K562 (cell line): ENCODE measurements around the gene ZFAND3. TPM values are rescaled to one million over a fixed set of nuclear protein-coding genes. Genes with fewer than 3 reads are reported as not detected.

ENCODE experiments used
- ATAC-seq: fragments of 200-7000 bp; cut with Tn5 transposase; 3 replicates; pipeline ENCODE4 v1.9.1; 2020; ENCODE audit warnings: moderate library complexity
- BruUV-seq: library from RNA; stranded (reverse); fragments of 400-500 nt; replicated peaks from 2 replicates; lab custom pipeline; 2021; lab: Mats Ljungman, UMichigan
- CTCF ChIA-PET: fragments of 300-600 bp; formaldehyde crosslinking; extraction: SDS; loops from one replicate; lab custom pipeline; 2021; ENCODE audit warnings: low intra/inter-chr PET ratio; lab: Yijun Ruan, JAX
- POLR2A ChIA-PET: fragments of 300-600, 350-650 bp; sonication (Branson Sonifier 250); formaldehyde crosslinking; extraction: SDS; loops from one replicate; lab custom pipeline; 2021; ENCODE audit warnings: antibody characterized with exemption, inconsistent platforms; lab: Yijun Ruan, JAX
- DNase-seq, 4 experiments: peaks; one replicate each; pipeline versions ENCODE4 v3.0.0 to v3.0.0-alpha.2; 2011 to 2018; ENCODE audit warnings: low spot score in 3 of 4, mixed read lengths in 3 of 4; ENCODE audit errors: extremely low read depth in 1 of 4
- FAIRE-seq: peaks from 2 replicates; lab custom pipeline; 2011; peaks lifted over from hg19 to GRCh38; lab: Jason Lieb, UNC
- H2AFZ ChIP-seq: 2 replicates; pipeline ENCODE4 v1.6.0; 2011; ENCODE audit warnings: low read depth, low read length, control low read depth, inconsistent platforms
- H3K27ac ChIP-seq: fragments of 200-600 bp; 3 replicates; pipeline ENCODE4 v1.8.0; 2011; ENCODE audit warnings: low read depth, mild to moderate bottlenecking, control low read depth, inconsistent platforms, low read length, moderate library complexity, mixed read lengths; ENCODE audit errors: extremely low read depth
- H3K27me3 ChIP-seq, 2 experiments: fragments of 300-600 bp in 1 of 2; 2 replicates in 1 of 2; 3 replicates in 1 of 2; pipeline versions ENCODE4 v1.6.0 to v1.8.0; 2011; ENCODE audit warnings: inconsistent platforms in 2 of 2, low read length in 2 of 2, mild to moderate bottlenecking in 1 of 2, mixed read lengths in 1 of 2, moderate library complexity in 1 of 2; ENCODE audit not compliant: control insufficient read depth in 2 of 2, insufficient read depth in 2 of 2
- H3K36me3 ChIP-seq: fragments of 300-600 bp; 3 replicates; pipeline ENCODE4 v1.8.0; 2011; ENCODE audit warnings: mild to moderate bottlenecking, low read length, inconsistent platforms; ENCODE audit not compliant: control insufficient read depth, insufficient read depth
- H3K4me1 ChIP-seq, 2 experiments: fragments of 200-600 bp in 1 of 2; replicated peaks in 1 of 2; 2 replicates in 1 of 2; 3 replicates in 1 of 2; pipeline versions ENCODE4 v1.5.1 to v1.8.0; 2011; ENCODE audit warnings: inconsistent platforms in 2 of 2, low read length in 2 of 2, mild to moderate bottlenecking in 1 of 2, mixed read lengths in 1 of 2, moderate library complexity in 1 of 2; ENCODE audit not compliant: control insufficient read depth in 2 of 2, insufficient read depth in 2 of 2
- H3K4me2 ChIP-seq: 2 replicates; pipeline ENCODE4 v1.6.1; 2011; ENCODE audit warnings: low read length, control low read depth, inconsistent platforms, mixed read lengths; ENCODE audit not compliant: insufficient read depth
- H3K4me3 ChIP-seq: fragments of 200-600 bp; sonication (generic), shearing (Covaris generic); 2 replicates; pipeline ENCODE4 v1.5.1; 2016; ENCODE audit warnings: control low read depth, inconsistent platforms
- H3K79me2 ChIP-seq: fragments of 200-600 bp; 3 replicates; pipeline ENCODE4 v1.8.0; 2011; ENCODE audit warnings: low read length, inconsistent platforms; ENCODE audit not compliant: control insufficient read depth, insufficient read depth
- H3K9ac ChIP-seq, 2 experiments: 2 replicates each; pipeline versions ENCODE4 v1.6.0 to v1.6.1; 2011; ENCODE audit warnings: low read depth in 2 of 2, low read length in 2 of 2, control low read depth in 1 of 2, inconsistent platforms in 1 of 2, mild to moderate bottlenecking in 1 of 2, mixed read lengths in 1 of 2; ENCODE audit not compliant: insufficient read depth in 1 of 2
- H3K9me1 ChIP-seq: one replicate; pipeline ENCODE4 v1.6.0; 2011; ENCODE audit warnings: inconsistent platforms, mild to moderate bottlenecking, low read length, moderate library complexity; ENCODE audit not compliant: control insufficient read depth, insufficient read depth
- H3K9me3 ChIP-seq: replicated peaks from 2 replicates; pipeline ENCODE4 v1.5.1; 2011; ENCODE audit warnings: low read depth, low read length, inconsistent platforms; ENCODE audit not compliant: control insufficient read depth, insufficient read depth
- H4K20me1 ChIP-seq: replicated peaks from 2 replicates; pipeline ENCODE4 v1.6.1; 2011; ENCODE audit warnings: low read length, inconsistent platforms, mixed read lengths; ENCODE audit not compliant: control insufficient read depth, insufficient read depth
- POLR2G ChIP-seq: fragments of 200-400 bp; formaldehyde crosslinking; IDR thresholded peaks from 2 replicates; pipeline ENCODE4 v1.6.1; 2017; ENCODE audit warnings: low read depth, mild to moderate bottlenecking, antibody characterized with exemption, low read length, moderate library complexity
- TFAP4 ChIP-seq: sonication (generic); formaldehyde crosslinking; IDR thresholded peaks from 2 replicates; pipeline ENCODE4 v1.8.0; 2022; ENCODE audit warnings: missing genetic modification reagents, mild to moderate bottlenecking, moderate library complexity, borderline replicate concordance
- WGBS: fragments of 100-300 bp; shearing (Covaris generic); methylation state at CpG from one replicate; pipeline ENCODE4 v1.1.6; 2016; ENCODE audit warnings: low coverage, mixed read lengths; ENCODE audit not compliant: insufficient coverage; ENCODE audit errors: missing lambda C conversion rate; 5-methylcytosine and 5-hydroxymethylcytosine counted together
- in situ Hi-C: fragments of 300-500 bp; cut with MboI; formaldehyde crosslinking; loops from 4 replicates; pipeline ENCODE4 v1.15.0; 2018; ENCODE audit warnings: inconsistent platforms, mixed read lengths
- intact Hi-C: fragments of 100-400 bp; cut with micrococcal nuclease; formaldehyde crosslinking; loops from 2 replicates; pipeline ENCODE4 v1.14.2; 2022
- polyA plus RNA-seq, 8 experiments: library from polyadenylated mRNA; depleted of rRNA in 4 of 8; stranded (reverse) in 5 of 8; unstranded in 3 of 8; fragments of >200 nt; fragmentation: Nextera tagmentation in 2 of 8; fragmentation: Illumina TruSeq in 1 of 8; extraction: Ambion mirVana in 2 of 8; extraction: Trizol in 1 of 8; gene quantifications; 2 replicates each; pipeline versions ENCODE4 v1.2.1 to v1.2.3, GENCODE V29; 2011 to 2014; ENCODE audit warnings: inconsistent platforms in 1 of 8, missing spikeins in 1 of 8
- total RNA-seq, 7 experiments: library from RNA; depleted of rRNA in 6 of 7; stranded (reverse); fragments of >200 nt in 6 of 7; fragmentation: Illumina TruSeq in 2 of 7; extraction: Trizol in 2 of 7; gene quantifications; 2 replicates each; pipeline versions ENCODE4 v1.2.1 to v1.2.3, GENCODE V29; 2011 to 2021; ENCODE audit warnings: low replicate concordance in 1 of 7

Gene ZFAND3
- total and polyA plus RNA-seq, 9 of the 15 experiments (the other 6 are each of a cell fraction or from before 2014, with no cell fraction given) = 0.81 to 26.6 (median 11.8) TPM

DNA sequence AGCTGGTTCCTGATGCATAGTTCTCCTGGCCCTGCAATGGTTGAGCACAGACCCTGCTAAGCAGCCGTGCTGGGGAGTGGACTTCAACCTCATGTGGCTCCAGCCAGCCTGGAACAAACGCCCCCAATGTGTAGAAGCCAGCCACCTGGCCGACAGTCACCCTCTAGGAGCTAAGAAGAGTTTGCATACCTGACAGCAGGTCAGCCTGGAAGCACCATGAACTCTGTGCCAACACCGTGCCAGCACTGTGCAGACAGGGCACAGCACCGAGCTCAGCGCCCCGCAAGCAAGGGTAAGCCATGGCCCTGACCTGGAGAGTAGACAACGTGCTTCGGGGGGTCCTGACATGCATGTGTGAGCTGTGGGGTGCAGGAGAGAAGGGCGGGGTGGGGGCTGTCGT lies 356.3 kb downstream of the ZFAND3 start:
- TF ChIP-seq POLR2G = 0 out of 2 replicates have a peak, but pooled peaks have one; percentile 19
- TF ChIP-seq TFAP4 (CRISPR knock-in tag) = no peak
- in situ Hi-C loops (no loop called here), intact Hi-C loops (no loop called here)
- Histone ChIP-seq H3K4me2 (no peak overlapping the region), H3K27me3 (peaks cover 53 to 82% of the 10 kb centered on the region in 2 experiments), H3K9ac (no peak overlapping the region; a peak in 1 of 4 replicates), H3K4me3 (no peak overlapping the region), H3K9me1 (no peaks in the 10 kb centered on the region), H4K20me1 (peaks cover 18% of the 10 kb centered on the region), H3K9me3 (no peaks in the 10 kb centered on the region), H3K36me3 (no peaks in the 10 kb centered on the region), H2AFZ (no peak overlapping the region), H3K4me1 (no peaks in the 10 kb centered on the region; a peak in 1 of 5 replicates), H3K79me2 (no peaks in the 10 kb centered on the region), H3K27ac (no peak overlapping the region)
- BruUV-seq = no TSS peak
- ChIA-PET CTCF (no interaction called here), POLR2A (no interaction called here)
- WGBS = 12% methylated on average over 11 of the region's 11 CpGs
- ATAC-seq = no peak
- FAIRE-seq = no peak
- no peak for DNase-seq
